NCI-H1417 treated with DMSO at 0.1 percent for 48 hours (cell line): ENCODE data around the gene LY6G6D.

Experiments
- DNase-seq: peaks from one replicate; lab custom pipeline; 2025; lab: John Stamatoyannopoulos, UW

The LY6G6D gene, protein sequence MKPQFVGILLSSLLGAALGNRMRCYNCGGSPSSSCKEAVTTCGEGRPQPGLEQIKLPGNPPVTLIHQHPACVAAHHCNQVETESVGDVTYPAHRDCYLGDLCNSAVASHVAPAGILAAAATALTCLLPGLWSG

DNA sequence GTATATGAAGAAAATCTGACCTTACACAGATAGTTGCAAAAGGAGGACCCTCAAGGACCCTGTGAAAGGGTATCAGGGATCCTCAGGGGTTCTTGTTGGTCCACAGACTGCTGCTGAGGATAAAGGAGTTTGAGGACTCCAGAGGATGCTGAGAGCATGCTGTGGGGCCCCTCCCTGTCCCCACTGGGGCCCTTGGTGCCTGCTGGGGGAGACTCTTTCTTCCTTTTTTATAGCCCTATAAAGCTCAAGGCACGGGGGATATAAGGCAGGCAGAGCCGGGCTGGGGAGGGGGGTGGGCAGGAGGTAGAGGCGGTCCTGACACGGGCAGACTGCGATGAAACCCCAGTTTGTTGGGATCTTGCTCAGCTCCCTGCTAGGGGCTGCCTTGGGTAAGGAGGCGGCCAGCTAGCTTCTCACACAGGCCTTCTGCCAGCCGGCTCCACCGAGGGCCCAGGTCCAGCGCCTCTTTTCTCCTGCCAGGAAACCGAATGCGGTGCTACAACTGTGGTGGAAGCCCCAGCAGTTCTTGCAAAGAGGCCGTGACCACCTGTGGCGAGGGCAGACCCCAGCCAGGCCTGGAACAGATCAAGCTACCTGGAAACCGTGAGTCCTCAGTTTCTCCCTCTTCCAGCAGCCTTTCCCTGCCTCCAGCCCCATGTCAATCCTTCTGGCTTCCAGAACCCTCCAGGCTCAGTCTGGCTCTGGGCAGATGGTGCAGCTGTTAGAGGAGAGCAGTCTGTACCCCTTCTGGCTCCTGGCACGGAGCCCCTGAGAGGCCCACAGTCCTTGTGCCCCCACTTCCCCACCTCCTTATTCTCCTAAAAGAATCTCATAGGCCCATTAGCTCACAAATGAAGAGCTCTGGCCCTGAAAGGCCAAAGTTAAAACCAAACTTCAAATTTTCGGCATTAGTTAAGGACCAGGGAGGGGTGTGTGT, at the start of gene LY6G6D:
LY6G6D (plus strand) TSS at position 327 of the 937 bp plus-strand sequence; CDS start at position 335, 8 bp downstream.
- DNase-seq = no peak

DNA sequence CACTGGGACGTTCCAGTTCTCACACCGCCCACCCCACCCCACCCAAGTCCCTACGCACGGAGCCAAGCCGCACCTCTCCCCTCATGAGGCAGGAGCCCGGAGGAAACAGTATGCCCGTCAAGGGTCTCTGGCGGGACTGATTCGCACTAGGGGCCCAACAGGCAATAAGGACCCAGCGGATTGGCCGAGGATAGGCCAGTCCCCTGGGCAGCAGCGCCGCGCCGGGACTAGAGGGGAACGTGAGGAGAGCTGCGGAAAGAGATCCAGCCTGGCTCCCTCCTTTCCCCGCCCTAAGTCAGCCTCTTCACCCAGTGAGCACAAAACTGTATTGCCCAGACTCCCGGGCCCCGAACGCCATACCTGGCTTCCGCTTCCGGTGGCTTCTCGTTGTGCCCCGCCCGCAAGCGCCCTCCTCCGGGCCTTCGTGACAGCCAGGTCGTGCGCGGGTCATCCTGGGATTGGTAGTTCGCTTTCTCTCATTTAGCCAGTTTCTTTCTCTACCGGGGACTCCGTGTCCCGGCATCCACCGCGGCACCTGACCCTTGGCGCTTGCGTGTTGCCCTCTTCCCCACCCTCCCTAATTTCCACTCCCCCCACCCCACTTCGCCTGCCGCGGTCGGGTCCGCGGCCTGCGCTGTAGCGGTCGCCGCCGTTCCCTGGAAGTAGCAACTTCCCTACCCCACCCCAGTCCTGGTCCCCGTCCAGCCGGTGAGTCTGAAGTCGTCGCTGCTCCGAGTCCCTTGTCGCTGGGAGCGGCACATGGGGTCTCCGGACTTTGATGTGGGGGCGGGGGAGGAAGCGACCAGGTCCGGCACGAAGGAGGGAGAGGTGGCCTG, 49.4 kb upstream of the LY6G6D start, which contains the start of gene CSNK2B:
CSNK2B (plus strand) TSS at position 580 of the 836 bp plus-strand sequence. CDS start 752 bp downstream, outside the sequence.
- peak; percentile 92 for DNase-seq

DNA sequence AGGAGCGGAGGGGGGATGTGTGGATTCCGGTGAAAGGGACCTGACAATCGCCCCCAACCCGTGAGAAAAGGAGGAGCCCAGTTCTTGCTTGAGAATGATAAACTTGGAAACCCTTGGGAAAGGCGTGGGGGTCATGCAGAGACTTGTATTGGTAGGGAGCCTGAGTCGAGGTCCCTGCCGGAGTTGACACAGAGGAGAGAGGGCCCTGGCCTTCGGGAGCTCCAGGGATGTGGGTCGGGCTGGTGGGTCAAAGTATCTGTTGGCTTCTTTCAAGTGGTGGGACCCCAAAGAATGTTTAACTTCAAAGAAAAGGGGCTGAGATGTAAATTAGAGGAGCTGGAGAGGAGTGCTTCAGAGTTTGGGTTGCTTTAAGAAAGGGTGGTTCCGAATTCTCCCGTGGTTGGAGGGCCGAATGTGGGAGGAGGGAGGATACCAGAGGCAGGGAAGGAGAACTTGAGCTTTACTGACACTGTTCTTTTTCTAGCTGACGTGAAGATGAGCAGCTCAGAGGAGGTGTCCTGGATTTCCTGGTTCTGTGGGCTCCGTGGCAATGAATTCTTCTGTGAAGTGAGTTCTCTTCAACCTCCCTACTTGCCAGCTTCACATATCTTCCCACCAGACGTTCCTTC, 48.7 kb upstream of the LY6G6D start:
- no peak for DNase-seq

DNA sequence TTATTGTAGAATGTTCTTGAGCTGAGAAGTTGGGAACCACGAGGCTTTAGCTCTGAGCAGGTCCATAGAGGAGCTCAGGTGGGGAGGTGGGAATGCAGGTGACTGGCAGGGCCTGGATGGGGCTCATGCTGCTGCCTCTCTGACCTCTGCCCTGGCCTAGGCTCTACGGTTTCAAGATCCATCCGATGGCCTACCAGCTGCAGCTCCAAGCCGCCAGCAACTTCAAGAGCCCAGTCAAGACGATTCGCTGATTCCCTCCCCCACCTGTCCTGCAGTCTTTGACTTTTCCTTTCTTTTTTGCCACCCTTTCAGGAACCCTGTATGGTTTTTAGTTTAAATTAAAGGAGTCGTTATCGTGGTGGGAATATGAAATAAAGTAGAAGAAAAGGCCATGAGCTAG, 45.5 kb upstream of the LY6G6D start, which contains the start of gene LY6G5B:
LY6G5B (plus strand) TSS at position 301 of the 400 bp plus-strand sequence. CDS start 975 bp downstream, outside the sequence.
- DNase-seq = no peak

DNA sequence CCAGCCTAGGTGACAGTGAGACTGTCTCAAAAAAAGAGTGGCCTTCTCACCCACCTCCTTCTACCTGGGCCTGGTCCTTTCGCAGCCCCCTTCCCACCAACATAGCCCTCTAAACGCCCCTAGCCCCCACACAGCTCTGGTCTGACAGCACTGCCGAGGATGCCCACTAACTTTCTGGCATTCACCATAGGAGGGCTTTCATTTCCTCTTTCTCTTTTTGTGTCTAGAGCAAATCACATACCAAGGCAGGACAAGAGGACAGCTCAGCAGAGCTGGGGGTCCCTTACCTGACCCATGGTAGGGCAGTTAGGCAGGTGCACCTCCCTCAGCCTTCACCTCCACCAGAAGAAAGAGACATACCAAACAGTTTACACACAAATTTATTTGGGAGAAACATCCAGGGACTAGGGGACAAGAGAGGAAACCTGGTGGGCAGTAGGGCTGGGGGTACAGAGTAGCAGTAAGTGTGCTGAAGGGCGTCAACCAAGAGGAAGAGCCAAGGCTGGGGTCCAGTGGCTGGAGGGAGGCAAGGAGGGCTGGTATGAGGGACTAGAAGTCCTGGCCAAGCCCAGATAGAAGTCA, 38.7 kb upstream of the LY6G6D start:
- no peak for DNase-seq

DNA sequence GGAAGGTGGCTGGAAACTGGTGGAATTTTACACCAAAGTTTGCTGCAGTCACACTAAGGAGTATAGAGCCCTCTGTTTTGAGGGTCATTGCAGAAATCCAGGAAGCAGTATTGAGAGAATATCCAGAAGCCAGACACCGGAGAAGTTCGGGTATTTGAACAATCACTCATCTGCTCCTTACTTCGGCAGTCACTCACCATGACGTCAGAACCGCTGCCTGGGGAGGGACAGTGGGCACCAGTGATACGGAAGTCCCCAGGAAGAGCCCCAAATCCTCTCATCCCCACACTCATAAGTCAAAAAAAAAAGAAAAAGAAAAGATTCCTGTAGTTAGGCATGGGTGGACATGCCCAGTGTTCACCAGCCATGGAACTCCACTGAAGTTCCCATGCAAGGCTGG, 38.2 kb upstream of the LY6G6D start:
- no peak for DNase-seq

DNA sequence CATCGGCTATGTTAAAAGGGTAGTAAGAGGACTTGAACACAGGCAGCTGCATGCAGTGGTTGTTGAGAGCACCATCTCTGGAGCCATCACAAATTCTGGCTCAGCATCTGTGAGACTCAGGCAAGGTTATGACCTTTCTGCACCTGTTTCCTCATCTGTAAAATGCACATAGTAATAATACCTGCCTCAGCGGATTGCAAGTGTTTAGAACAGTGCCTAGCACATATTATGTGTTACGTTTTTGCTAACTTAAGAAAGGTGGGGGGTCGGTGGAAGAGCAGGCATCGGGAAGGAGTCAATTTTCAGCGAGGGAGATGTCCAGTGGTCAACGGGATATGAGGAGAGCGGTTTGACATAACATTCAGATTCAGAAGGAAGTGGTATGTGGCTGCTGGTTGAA, 37.2 kb upstream of the LY6G6D start:
- no peak for DNase-seq

DNA sequence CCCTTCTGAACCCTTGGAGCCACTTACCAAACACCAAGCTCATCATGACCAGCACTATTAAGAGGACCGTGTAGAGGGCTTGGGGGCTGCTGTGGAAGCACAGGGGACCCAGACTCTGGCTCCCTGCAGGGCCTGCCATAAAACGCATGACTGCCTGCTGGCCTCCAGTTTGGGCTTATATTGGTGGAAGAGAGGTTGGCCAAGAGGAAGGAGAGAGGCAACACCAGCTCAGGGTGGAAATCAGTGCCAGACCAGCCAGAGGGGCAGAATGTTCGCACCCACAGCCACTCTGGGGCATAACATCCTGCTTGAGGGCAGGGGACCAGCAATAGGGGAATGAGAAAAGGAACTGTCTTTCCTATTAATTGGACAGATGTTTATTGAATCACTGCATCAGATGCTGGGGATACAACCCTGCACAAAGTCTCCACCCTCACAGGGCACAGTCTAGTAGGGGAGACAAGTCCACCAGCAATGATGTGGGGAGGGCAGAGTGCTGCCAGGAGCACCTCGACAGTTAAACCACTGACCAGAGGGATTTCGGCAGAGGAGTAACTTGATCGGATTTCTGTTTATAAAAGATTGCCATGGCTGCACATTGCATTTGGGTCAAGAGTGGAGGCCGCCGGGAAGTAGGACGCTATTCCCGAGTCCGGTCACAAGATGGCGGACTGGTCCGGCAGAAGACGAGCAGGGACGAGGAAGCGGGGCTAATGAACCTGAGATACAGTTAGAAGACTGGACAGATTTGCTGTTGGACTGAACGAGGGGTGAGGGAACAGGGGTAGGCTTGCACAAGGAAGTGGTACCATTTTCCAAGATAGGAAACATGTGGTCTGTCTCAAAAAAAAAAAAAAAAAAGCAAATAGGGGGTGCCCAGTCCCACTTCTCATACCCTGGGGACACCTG, 34.7 kb upstream of the LY6G6D start, which contains the start of gene LY6G5C:
LY6G5C (minus strand) TSS at position 842 of the 909 bp plus-strand sequence; CDS start at position 148, 694 bp downstream.
- DNase-seq = peak; percentile 52

DNA sequence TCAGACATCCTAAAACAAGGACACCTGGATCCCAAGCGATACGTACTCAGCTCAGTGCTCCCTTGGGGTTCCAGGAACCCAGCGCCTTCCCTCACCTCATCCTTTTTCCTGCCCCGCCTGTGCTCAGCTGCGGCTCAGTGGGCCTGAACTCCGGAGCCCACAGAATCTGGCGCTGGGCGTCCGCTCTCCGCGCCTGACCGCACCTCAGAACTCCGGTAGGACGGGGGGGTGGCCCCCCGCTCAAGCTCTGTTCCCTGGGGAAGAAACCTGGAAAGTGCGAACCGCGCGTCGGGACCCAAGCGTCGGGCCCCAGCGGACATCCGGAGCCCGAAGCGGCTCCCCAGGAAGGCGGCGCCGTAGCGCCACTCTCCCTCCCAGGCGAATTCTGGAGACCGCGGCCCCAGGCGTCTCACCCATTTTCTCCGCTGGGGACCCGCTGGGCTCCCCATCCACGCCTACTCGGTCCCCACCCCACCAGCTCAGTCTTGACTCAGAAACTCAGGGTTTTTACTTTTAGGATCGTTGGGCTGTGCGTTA, 33.9 kb upstream of the LY6G6D start:
- no peak for DNase-seq

DNA sequence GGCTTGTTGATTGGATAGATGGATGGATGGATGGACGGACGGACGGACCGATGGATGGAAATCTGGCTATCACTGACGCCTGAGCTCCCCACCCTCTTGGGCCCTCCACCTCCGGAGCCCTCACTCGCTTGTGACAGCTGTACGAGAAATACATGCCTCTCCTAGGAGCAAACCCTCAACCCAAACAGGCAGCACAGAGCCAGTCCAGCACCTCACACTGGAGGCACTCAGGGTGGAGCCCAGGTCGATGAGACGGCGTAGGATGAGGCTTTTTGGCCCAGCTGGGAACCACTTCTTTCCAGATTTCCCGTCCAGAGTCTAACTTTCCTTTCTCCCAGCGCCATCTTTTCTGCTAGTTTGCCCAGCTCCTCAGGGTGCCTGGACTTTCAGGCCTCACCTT, 31.6 kb upstream of the LY6G6D start:
- no peak for DNase-seq

DNA sequence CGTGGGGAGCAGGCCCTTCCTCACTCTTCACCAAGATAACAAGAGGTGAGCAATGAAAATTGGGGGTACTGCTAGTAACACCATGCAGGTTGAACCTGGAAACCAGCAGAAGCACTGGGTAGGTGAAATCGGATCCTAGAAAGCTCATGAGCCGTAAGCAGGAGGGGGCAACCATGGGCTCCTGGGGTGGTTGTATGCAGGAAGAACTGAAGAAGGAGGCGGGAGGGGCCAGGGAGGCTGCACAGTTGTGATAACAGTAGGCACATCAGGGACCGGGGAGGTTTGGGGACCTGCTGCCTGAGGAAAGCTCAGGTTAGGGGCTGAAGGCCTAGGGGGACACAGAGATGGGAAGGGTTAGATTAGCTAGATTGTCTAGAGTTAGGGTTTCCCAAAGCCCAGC, 28.7 kb upstream of the LY6G6D start:
- no peak for DNase-seq

DNA sequence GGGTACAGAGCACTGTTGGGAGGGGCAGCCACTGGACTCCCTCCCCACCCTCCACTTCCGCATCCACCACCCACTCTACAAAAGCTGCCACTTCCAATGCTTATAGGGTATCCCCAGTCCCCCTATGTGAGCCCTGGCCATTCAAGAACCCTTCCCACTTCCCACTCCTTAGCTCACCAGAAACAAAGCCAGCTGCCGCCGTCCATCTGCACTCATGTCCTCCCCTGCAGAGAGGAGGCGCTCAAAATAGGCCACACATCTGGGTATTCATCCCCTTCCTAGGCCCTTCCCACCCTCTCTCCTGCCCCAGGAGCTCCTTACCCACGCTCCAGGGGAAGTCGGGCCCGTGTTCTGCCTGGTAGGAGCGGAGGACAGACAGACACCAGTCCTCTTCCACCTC, 27.8 kb upstream of the LY6G6D start:
- no peak for DNase-seq

DNA sequence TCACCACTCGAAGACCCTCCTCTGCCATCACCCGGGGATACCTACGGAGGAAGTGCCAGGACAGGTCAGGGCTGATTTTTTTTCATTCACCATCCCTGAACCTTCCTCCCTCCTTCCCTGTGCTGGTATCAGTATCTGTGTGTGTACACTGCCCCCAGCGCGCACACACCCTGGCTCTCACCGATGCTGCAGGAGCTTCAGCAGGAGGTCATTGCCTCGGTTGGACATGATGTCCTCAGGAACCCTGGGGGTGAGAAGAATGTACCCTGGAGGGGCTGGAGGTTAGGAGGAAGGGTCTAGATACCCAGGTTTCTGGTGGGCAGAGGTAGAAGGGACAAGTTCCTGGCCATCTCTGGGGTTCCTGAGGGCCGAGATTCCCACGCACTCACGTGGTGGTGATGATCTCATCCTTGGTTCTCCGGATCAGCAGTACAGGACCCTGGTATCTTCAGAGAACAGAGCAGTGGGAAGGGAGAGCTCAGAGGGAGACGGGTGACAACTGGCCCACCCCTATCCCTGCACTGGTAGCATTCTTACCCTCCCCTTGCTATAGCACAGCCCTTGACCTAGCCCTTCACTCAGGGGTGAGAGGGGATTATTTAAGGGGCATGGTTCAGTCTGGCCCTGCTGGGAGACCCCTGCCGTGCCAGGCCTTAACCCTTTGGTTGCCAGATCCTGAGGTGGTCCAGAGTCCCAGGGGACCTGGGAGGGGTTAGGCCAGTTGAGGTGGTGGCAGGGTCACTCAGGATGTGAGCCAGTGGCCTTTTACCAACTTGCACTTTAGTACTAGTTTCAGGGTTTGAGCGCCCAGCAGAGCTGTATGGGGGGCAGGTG, 27.1 kb upstream of the LY6G6D start:
- no peak for DNase-seq

DNA sequence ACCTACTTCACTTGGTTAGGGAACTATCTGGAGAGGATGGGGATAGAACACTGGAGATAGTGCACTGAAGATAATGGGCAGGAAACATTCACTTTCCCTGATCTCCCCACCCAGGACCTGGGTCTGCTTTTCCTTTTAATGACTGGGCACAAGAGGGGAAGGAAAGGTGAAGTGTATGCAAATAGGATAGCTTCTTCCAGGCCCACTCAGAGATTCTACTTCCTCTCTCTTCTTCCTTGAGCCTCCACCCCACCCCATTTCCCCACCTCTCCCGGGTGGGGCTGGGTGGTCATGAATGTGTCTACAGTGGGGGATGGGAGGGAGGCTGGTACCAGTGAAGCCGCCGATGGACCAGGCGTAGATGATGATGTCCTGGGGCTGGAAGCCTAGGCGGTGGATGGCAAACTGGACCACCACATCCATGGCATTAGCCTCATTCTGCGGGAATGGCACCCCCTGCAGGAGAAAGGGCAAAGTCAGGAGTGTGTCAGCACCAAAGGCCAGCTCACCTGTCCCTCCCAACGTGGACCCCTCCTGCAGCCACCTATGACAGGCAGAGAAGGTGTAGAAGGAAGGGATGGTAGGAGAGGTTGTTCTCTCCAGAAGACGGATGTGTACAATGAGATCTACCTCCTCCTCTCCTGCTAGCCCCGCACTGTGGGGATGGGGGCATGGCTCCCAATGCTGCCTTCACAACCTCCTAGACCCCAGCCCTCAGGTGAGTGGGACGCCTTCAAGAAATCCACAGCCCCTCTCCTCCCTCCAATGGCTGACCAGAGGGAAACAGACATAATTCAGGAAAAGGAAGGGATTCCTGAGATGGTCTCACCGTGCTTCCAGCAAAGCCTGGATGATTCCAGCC, 25.7 kb upstream of the LY6G6D start:
- no peak for DNase-seq

DNA sequence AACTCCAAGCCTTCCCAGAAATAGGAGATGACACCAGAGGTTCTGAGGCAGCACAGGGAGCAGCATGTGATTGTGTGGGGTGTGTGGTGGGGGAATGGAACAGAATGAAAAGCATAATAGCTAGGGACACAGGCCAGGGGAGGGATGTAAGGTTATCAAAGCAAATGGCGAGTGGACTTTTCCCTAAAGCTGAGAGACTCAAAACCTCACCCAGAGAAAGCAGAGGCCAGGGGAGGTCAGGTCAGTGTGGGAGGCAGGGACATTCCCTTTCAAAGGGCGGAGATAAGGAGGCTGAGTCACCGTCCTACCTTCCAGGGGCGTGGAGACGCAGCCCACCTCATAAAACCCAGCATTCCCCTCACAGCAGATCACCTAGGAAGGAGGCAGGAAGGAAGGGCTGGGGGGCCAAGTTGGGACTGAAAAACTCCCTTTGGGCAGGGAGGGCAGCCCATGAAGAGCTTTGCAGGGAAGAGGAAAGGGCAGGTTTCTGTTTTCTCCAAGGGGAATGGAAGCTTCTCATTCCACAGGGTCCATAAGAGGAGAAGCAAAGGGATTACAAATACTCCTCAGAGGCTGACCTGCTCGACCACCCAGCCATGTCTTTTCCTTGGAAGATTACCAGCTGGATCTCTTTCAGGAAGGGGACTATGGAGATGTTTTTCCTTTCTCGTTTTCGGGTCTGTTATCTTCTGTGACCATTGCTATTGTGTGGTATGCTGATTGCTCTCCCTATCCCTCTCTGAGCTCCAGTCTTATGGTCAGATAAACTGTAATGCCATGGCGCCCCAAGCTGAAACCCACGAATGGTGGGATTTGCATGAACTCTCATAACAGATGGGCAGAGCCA, 24.7 kb upstream of the LY6G6D start:
- no peak for DNase-seq

DNA sequence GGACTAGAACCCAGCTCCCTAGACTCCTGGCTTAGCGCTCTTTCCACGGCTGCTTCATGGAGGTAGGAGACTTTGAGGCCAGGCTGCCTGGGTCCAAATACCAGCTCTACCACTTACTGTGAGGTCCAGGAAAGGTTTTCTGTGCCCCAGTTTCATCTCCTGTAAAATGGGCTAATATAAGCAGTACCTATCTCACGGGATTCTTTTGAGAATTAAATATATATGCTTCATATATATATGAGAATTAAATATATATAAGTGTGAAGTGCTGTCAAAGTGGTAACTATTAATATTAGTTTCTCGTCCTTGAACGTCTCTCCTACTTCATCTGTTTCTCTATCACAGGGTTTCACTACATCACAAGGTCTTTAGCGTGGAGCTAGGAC, 24.1 kb upstream of the LY6G6D start:
- no peak for DNase-seq

DNA sequence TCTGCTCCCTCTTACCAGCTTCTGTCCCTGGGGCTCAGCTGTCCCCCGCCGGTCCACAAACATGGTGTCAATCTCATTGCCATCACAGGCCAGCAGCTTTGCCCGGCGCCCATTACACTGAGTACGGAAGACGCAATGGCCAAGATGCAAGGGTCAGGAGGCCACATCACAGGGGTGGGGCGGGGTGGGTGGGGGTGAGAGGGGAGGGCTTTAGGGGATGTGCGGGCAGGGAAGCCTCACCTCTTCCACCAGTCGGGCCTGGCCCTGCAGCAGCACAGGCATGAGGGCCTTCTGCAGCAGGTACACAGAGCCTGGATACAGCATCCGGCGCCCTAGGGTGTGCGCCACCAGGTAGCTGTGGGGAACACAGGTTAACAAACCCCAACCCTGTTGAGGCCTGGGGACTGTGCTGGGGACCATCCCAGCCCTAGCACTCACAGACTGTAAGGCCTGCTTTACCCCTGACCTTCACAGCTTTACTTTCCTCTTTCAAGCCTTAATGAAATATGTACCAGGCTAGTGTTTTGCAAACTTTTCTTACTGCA, 23.5 kb upstream of the LY6G6D start:
- DNase-seq = no peak
